HG02798 (cell line): ENCODE data around the gene CC2D2A.
"Not testable (repeated sequence)": the region's sequence is repeated elsewhere in the genome, so short reads cannot be mapped to it uniquely, and the experiment has no call there.

Experiments used
- ATAC-seq: cut with Tn5 transposase; IDR thresholded peaks from one replicate; pipeline ENCODE4 v1.9.1; 2021; ENCODE audit warnings: mild to moderate bottlenecking; ENCODE audit not compliant: unreplicated experiment, poor library complexity

Gene CC2D2A

DNA sequence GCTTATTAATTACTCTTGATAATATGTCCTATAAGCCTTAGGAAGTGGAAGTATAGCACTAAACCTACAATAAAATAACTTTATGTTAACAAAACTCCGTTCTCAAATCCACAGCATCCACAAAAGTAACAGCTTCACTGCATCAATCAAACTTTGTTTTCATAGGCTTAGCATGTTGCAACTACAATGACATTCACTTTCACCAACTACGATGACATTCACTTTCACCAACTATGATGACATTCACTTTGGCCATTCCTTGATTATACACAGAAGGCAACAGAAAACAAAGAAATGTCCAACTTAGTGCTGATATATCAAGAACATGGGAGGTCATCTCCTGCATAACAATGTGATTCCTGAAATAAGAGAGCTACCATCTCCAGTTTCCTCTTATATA lies 141.2 kb downstream of the CC2D2A start:
- ATAC-seq = no peak

DNA sequence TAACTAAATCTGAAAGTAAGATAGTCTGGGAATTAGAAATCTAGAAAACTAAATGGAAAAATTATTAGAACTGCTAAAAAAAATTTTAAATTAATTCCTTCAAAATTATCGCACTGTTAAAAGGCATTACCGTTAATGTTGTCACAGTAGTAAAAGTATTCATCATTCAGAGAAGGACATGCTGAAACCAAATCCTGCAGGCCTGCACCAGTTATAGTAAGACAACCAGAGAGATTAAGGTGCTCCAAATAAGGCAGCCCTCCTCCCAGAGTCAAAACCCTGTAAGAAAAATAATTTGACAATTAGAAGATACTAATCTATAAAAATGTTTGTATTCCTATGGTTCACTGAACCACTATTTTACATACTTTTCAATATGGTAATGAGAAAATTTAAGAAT lies 142.5 kb downstream of the CC2D2A start:
- no peak for ATAC-seq

DNA sequence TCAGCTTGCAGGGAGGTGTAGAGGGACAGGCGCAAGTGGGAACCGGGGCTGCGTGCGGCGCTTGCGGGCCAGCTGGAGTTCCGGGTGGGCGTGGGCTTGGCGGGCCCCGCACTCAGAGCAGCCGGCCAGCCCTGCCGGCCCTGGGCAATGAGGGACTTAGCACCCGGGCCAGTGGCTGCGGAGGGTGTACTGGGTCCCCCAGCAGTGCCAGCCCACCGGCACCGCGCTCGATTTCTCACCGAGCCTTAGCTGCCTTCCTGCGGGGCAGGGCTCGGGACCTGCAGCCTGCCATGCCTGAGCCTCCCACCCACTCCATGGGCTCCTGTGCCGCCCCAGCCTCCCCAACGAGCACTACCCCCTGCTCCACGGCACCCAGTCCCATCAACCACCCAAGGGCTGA lies 145.2 kb downstream of the CC2D2A start:
- ATAC-seq = not testable (repeated sequence)

DNA sequence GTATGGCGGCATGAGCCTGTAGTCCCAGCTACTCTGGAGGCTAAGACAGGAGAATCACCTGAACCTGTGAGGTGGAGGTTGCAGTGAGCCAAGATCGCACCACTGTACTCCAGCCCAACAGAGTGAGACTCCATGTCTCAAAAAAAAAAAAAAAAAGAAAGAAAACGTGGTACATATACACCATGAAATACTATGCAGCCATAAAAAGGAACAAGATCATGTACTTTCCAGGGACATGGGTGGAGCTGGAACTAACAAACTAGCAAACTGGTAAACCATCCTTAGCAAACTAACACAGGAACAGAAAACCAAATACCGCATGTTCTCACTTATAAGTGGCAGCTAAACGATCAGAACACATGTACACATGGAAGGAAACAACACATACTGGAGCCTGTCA lies 147.7 kb downstream of the CC2D2A start:
- not testable (repeated sequence) for ATAC-seq

DNA sequence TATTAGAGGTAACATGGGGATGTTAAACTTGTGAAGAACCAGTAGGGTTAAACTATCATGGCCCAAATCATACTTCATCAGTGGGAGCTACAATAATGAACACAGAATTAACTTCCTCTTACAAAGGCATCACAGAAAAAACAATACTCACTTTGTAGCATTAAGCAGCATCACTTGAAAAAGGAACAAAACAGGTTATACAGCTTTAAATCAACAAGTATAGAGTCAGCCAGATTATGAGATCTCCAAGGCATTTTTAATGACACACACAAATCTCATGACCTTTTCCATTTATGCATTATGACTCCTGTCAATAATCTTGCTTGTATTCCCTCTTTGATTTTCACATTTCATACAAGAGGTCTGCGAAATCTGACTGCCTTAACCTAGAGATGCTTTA lies 167.1 kb downstream of the CC2D2A start:
- no peak for ATAC-seq

DNA sequence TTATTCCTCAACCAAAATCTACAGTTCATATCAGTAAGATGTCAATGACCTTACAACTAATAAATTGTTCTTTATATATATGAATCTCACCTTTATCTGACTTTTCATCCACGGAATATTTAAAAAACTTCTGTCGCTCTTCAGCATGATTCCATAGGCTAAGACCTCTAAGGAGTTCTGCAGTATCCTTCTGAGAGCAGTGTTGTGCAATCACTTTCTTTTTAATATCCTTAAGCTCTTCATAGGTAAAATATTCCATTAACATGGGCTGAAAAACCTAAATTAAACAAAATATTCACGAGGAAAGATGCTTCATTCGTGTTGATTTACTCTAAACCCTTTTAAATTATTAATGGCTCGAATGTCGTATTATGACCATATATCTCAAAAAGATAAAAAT lies 168.7 kb downstream of the CC2D2A start:
- ATAC-seq = no peak

DNA sequence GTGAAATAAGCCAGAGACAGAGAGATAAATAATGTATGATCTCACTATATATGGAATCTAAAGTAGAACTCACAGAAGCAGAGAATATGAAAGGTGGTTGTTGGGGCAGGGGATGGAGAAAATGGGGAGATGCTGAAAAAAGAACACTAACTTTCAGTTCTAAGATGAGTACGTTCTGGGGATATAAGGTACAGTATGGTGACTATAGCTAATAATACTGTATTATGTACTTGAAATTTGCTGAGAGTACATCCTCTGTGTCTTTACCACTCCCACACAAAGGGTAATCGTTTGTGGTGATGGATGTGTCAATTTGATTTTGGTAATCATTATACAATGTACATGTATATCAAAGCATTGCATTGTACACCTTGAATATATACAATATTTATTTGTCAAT lies 178.9 kb downstream of the CC2D2A start:
- no peak for ATAC-seq

DNA sequence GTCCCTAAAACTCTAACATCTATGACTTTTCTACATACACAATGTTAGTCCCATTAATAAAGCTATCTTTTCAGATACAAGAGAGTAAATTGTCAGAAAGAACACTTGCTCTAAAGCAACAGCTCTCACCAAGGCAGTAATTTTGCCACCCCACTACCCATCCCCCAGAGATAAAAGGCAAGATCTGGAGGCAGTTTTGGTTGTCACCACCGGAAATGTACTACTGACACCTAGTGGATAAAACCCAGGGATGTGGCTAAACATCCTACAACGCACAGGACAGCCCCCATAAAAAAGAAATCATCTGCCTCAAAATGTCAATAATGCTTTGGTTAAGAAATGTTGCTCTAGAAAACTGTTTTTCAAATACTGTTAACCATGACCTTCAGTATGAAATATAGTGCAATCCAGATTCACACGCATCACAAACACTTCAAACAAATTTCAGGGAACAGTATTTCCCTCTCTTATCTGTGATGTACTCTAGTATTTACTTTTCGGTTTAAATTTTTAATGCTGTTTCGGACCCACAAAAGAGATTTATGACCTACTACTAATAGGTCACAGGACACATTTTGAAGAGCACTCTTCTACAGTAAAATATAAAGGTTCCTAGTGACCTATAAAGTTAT lies 180.3 kb downstream of the CC2D2A start:
- ATAC-seq = peak; percentile 55
